ENCODE measurements around the gene DNAJC28. TPM values are rescaled to one million over a fixed set of nuclear protein-coding genes. Genes with fewer than 3 reads are reported as not detected.

Gene DNAJC28
- total RNA-seq, 1 donor from 2014 or later: 5.5 TPM

GRCh38 chr21:33487996-33488395 lies 3.5 kb downstream of the DNAJC28 start:
- peaks cover 4% of the 10 kb centered on the region for H3K36me3 Mint-ChIP-seq (ENCODE audit: insufficient read depth)
- no peaks in the 10 kb centered on the region for H3K9me3 Mint-ChIP-seq (ENCODE audit: low read depth)
- TF ChIP-seq CTCF (IDR thresholded peaks at IDR 0.05; ENCODE audit: unreplicated experiment): no peak
- no peak overlapping the region for H3K27ac Mint-ChIP-seq
- no peaks in the 10 kb centered on the region for H3K27me3 Mint-ChIP-seq
- H3K4me3 Mint-ChIP-seq (ENCODE audit: low read depth): no peak overlapping the region
- H3K4me1 Mint-ChIP-seq (ENCODE audit: low read depth): peaks cover 6% of the 10 kb centered on the region
- DNase-seq (ENCODE audit: low spot score, unreplicated experiment): no peak

- TF ChIP-seq CTCF (IDR thresholded peaks at IDR 0.05; ENCODE audit: unreplicated experiment): no peak
- H3K4me3 Mint-ChIP-seq (ENCODE audit: low read depth): peak overlapping the region; percentile 91
- no peaks in the 10 kb centered on the region for H3K9me3 Mint-ChIP-seq (ENCODE audit: low read depth)
- no peak overlapping the region for H3K27ac Mint-ChIP-seq
- no peaks in the 10 kb centered on the region for H3K36me3 Mint-ChIP-seq (ENCODE audit: insufficient read depth)
- H3K27me3 Mint-ChIP-seq: no peaks in the 10 kb centered on the region
- DNase-seq (ENCODE audit: low spot score, unreplicated experiment): no peak
- peaks cover 7% of the 10 kb centered on the region for H3K4me1 Mint-ChIP-seq (ENCODE audit: low read depth)
Observed at GRCh38 chr21:33481314-33481943, 10.1 kb downstream of the DNAJC28 start.

- no peak for DNase-seq (ENCODE audit: low spot score, unreplicated experiment)
- Mint-ChIP-seq H3K4me3 (ENCODE audit: low read depth) (peak overlapping the region; percentile 91), H3K9me3 (ENCODE audit: low read depth) (no peaks in the 10 kb centered on the region), H3K36me3 (ENCODE audit: insufficient read depth) (no peaks in the 10 kb centered on the region), H3K4me1 (ENCODE audit: low read depth) (peaks cover 7% of the 10 kb centered on the region), H3K27ac (peak overlapping the region; percentile 98), H3K27me3 (no peaks in the 10 kb centered on the region)
- TF ChIP-seq CTCF (IDR thresholded peaks at IDR 0.05; ENCODE audit: unreplicated experiment): no peak
Observed at GRCh38 chr21:33480481-33481103, 10.9 kb downstream of the DNAJC28 start.

GRCh38 chr21:33479679-33480480 lies 11.6 kb downstream of the DNAJC28 start, which contains the start of gene TMEM50B:
TSS of gene TMEM50B (minus strand) at chr21:33479974. CDS start at chr21:33468885, 11,089 bp downstream.
- H3K4me3 Mint-ChIP-seq (ENCODE audit: low read depth): peak within 1 kb of the TSS; percentile 91
- DNase-seq (ENCODE audit: low spot score, unreplicated experiment): peak; percentile 95
- H3K9me3 Mint-ChIP-seq (ENCODE audit: low read depth): no peaks in the 10 kb centered on the region
- peak; percentile 61 for TF ChIP-seq CTCF (IDR thresholded peaks at IDR 0.05; ENCODE audit: unreplicated experiment)
- peak within 1 kb of the TSS; percentile 98 for H3K27ac Mint-ChIP-seq
- peaks cover 7% of the 10 kb centered on the region for H3K4me1 Mint-ChIP-seq (ENCODE audit: low read depth)
- H3K36me3 Mint-ChIP-seq (ENCODE audit: insufficient read depth): no peaks in the 10 kb centered on the region
- H3K27me3 Mint-ChIP-seq: no peaks in the 10 kb centered on the region

- DNase-seq (ENCODE audit: low spot score, unreplicated experiment): peak; percentile 26
- no peaks in the 10 kb centered on the region for H3K27me3 Mint-ChIP-seq
- peak overlapping the region; percentile 95 for H3K27ac Mint-ChIP-seq
- H3K4me3 Mint-ChIP-seq (ENCODE audit: low read depth): peak overlapping the region; percentile 83
- H3K9me3 Mint-ChIP-seq (ENCODE audit: low read depth): no peaks in the 10 kb centered on the region
- no peak for TF ChIP-seq CTCF (IDR thresholded peaks at IDR 0.05; ENCODE audit: unreplicated experiment)
- H3K36me3 Mint-ChIP-seq (ENCODE audit: insufficient read depth): no peaks in the 10 kb centered on the region
- H3K4me1 Mint-ChIP-seq (ENCODE audit: low read depth): peaks cover 7% of the 10 kb centered on the region
Observed at GRCh38 chr21:33478935-33479678, 12.4 kb downstream of the DNAJC28 start.
